Rectal smooth muscle tissue (tissue), 1 donor: ENCODE measurements around the gene KIAA0930.
A peak's percentile ranks its signal among the peaks of the same experiment; 100 is the strongest.
"Not testable (repeated sequence)": the region's sequence is repeated elsewhere in the genome, so short reads cannot be mapped to it uniquely, and the experiment has no call there.

Experiments used
- H3K27ac ChIP-seq: one replicate; pipeline ENCODE4 v1.7.0; 2013; ENCODE audit warnings: low read depth, low read length, inconsistent platforms
- H3K27me3 ChIP-seq: one replicate; pipeline ENCODE4 v1.7.0; 2013; ENCODE audit warnings: low read length; ENCODE audit not compliant: control insufficient read depth, insufficient read depth
- H3K36me3 ChIP-seq: one replicate; pipeline ENCODE4 v1.7.0; 2013; ENCODE audit warnings: low read length; ENCODE audit not compliant: control insufficient read depth, insufficient read depth
- H3K4me1 ChIP-seq: one replicate; pipeline ENCODE4 v1.7.0; 2013; ENCODE audit warnings: low read length; ENCODE audit not compliant: control insufficient read depth, insufficient read depth
- H3K4me3 ChIP-seq: one replicate; pipeline ENCODE4 v1.7.0; 2013; ENCODE audit warnings: low read length
- H3K9ac ChIP-seq: one replicate; pipeline ENCODE4 v1.7.0; 2013; ENCODE audit warnings: low read length

Gene KIAA0930

DNA sequence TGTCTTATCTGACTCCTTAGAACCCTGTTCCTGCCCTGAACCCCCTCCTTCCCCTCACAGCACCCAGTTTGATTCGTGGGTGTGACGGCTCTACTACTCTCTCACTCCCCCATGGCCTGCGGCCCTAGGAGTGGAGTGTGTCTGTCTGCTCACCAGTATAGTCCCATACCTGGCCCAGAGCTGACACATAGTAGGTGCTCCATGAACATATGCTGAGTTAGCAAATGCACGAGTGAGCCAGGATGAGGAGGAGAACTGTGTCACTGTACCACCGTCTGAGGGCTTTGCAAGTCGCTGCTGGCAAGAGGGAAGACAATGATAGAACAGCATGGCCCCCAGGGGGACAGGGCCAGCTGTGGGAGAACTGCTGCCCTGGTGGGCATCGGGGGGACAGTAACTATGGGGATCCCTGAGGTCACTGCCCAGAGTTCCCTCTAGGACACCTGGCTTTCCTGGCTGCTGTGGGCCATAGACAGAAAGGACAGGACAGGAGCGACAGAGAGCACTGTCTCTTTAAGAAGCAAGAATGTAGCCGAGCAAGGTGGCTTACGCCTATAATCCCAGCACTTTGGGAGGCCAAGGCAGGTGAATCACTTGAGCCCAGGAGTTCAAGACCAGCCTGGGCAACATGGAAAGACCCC is 19.2 kb upstream of the KIAA0930 start:
- Histone ChIP-seq H3K9ac (no peak overlapping the region), H3K4me1 (peaks cover 2% of the 10 kb centered on the region), H3K36me3 (no peaks in the 10 kb centered on the region), H3K4me3 (no peak overlapping the region), H3K27me3 (no peaks in the 10 kb centered on the region), H3K27ac (no peak overlapping the region)

DNA sequence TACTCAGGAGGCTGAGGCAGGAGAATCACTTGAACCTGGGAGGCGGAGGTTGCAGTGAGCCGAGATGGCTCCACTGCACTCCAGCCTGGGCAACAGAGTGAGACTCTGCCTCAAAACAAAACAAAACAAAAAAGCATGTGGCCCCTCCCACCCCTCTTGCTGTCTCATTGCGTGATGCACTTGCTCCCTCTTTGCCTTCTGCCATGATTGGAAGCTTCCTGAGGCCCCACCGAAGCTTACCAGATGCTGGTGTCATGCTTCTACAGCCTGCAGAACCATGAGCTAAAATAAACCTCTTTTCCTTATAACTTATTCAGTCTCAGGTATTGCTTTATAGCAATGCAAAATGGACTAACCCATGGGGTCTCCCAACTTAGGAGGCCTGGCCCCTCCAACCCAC is 17.2 kb upstream of the KIAA0930 start:
- H3K27me3 ChIP-seq, H3K27ac ChIP-seq, H3K9ac ChIP-seq, H3K4me1 ChIP-seq, H3K36me3 ChIP-seq, H3K4me3 ChIP-seq: not testable (repeated sequence)

DNA sequence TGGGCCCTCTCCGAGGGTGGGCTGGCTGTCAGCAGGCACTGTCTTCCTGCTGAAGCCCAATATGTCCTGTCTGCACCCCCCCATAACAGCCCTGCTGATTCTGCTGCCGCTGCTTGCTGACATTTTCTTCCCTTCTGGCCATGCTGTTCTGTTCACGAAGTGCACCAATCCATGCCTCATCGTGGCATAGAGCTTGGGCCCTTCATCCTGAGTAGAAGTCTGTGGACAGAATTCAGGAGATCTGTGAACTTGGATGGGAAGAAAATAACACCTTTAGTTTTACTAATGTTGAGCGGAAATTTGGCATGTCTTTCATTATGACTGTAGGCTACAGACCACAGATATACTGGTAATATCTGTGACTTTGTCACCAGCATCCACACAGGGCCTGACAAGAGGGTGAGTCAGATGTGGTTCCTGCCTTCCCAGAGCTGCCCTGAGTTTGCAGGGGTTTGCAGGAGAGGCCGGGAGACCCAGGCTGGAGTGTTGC is 14.1 kb upstream of the KIAA0930 start:
- H3K36me3 ChIP-seq = no peaks in the 10 kb centered on the region
- no peak overlapping the region for H3K9ac ChIP-seq
- H3K4me1 ChIP-seq = no peaks in the 10 kb centered on the region
- no peak overlapping the region for H3K27ac ChIP-seq
- H3K4me3 ChIP-seq = no peak overlapping the region
- H3K27me3 ChIP-seq = no peaks in the 10 kb centered on the region

DNA sequence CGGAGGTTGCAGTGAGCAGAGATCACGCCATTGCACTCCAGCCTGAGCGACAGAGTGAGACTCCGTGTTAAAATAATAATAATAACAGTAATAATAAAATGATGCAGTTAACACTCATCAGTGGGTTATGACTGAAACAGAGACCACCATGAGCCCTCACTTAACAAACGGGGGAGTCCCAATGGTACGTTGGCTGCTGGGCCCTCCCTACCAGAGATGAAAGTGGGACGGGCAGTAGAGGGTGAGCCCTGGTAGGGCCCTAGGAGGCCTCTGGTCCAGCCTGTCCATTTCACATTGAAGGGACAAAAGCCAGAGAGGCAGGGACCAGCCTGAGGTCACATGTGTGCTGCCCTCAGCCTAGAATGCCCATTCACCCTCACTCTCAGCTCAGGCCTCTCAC is 13.7 kb upstream of the KIAA0930 start:
- H3K27me3 ChIP-seq = no peaks in the 10 kb centered on the region
- no peak overlapping the region for H3K4me3 ChIP-seq
- H3K27ac ChIP-seq = no peak overlapping the region

DNA sequence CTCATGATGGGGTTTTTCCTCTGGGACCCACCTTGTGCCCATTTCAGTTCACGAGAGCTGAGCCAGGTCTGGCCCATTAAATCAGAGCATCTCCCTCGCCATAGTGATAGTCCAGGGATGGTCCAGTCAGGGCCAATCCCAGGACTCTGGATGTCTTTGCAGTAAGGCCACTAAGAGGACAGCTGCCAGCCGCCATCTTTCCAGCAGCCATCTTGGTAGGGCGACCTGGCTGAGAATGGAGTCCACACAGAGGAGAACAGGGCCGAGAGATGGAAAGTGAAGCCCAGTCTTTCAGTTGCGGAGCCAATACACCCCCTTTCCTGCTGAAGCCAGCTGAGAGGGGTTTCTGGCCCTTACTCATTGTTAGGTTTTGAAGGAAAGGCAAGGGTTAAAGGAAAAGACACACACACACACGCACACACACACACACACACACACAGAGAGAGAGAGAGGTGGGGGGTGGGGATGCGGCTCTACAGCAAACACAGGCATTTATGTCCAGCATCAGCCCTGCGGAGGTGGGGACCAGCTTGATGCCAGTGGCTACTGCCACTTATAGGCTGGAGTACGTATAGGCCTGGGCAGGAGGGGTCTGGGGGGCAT is 12.4 kb upstream of the KIAA0930 start:
- H3K36me3 ChIP-seq = no peaks in the 10 kb centered on the region
- H3K27ac ChIP-seq = no peak overlapping the region
- H3K4me3 ChIP-seq = no peak overlapping the region
- H3K4me1 ChIP-seq = no peaks in the 10 kb centered on the region
- no peak overlapping the region for H3K9ac ChIP-seq
- H3K27me3 ChIP-seq = no peaks in the 10 kb centered on the region

More for the DNA sequence above, 13.7 kb upstream of the KIAA0930 start:
- Histone ChIP-seq H3K4me1 (no peaks in the 10 kb centered on the region), H3K9ac (no peak overlapping the region), H3K36me3 (no peaks in the 10 kb centered on the region)

DNA sequence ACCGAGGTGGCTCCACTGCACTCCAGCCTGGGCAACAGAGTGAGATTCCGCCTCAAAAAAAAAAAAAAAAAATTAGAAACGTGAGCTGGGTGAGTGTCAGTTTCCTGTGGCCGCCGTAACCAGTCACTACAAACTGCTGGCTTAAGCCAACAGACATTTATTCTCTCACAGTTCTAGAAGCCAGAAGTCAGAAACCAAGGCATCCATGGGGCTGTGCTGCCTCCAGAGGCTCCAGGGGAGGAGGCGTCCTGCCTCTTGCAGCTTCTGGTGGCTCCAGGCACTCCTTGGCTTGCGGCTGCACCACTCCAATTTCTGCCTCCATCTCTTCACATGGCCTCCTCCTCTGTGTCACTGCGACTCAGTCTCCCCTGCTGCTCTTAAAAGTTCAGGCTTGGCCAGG is 11.1 kb upstream of the KIAA0930 start:
- Histone ChIP-seq H3K9ac (no peak overlapping the region), H3K27ac (no peak overlapping the region), H3K4me3 (no peak overlapping the region), H3K4me1 (no peaks in the 10 kb centered on the region), H3K36me3 (no peaks in the 10 kb centered on the region), H3K27me3 (no peaks in the 10 kb centered on the region)

DNA sequence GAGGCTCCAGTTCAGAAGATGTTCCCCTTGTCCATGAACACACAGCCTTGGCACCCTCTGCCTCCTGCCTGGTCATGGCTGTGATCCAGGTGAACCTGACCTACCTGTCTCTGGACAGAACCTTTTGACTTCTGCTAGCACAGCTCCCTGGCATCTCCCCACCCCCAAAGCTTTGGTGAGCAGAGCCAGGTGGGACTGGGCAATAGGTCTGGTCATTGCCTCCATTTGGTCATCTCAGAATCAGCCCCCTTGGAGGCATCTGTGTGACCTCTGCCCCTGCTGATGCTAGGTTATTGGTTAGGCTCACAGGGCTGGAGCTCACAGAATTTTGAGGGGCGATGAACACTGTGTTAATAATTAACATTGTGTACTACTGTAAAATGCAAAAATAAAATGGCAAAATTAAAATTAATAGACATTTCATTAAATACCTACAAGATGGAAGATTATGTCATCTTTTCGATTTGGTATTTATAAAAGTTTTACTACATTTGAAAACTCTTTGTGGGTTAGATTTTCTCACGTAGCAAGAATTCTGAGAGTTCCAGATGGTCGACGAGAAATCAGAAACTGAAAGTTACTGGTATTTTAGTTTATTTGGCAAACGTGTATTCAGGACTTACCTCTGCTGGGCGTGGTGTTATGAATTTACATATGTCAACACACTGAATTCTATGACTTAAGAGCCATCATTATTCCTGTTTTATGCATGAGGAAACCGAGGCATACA is 8.3 kb upstream of the KIAA0930 start:
- Histone ChIP-seq H3K36me3 (no peaks in the 10 kb centered on the region), H3K27me3 (no peaks in the 10 kb centered on the region), H3K4me3 (no peak overlapping the region), H3K27ac (no peak overlapping the region), H3K9ac (no peak overlapping the region), H3K4me1 (peaks cover 6% of the 10 kb centered on the region)

DNA sequence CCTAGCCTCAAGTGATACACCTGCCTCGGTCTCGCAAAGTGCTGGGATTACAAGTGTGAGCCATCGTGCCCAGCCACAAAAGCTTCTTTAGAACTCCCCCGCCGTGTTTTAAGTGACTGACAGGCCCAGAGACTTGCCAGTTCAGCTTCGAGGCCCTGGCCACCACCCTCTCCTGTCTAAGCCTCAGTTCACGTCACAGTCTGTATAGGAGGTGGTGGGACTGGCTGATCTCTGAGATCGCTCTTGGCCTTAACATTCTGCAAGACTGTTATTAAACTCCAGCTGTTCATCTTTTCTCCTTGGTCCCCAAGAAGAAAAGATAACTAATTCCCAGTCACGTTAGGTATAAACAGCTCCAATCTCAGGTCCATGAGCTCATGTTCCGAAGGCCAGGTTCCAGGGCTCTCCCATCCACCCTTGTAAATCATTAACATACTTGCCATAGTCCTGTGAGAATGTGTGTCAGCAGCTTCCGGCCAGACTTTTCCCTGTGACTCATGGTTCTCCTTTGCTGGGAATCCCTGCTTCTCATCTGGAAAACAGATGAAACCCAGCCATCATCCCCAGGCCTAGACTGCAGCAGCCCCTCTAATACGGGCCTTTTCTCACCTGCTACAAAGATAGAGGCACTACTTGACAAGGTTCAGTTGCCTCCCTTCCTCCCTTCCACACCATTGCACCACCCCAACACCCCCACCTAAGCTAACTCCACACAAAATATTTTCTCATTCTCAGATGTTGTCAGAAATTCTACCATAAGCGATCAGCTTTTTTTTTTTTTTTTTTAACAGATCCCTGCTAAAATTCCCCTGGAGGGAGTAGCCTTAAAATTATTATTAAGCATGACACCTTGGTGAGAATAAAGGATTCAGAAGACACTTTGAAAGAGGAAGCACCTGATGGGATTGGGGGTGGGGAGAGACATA is 5.6 kb upstream of the KIAA0930 start:
- H3K27ac ChIP-seq = peak overlapping the region; percentile 75
- no peak overlapping the region for H3K9ac ChIP-seq
- peaks cover 6% of the 10 kb centered on the region for H3K4me1 ChIP-seq

DNA sequence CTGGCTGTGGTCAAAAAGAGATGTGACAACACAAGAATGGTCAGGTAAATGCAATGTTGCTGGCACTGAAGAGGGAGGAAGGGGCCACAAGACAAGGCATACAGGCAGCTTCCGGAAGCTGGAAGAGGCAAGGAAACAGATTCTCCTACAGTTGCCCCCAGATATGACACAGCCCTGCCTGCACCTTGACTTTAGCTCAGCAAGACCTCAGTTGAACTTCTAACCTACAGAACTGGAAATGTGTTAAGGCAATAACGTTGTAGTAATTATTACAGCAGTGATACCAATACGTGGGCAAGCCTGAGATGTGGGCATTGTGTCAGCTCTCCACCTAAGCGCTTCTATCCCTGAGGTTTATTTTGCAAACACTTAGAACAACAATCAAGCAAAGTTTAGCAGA is 4.2 kb upstream of the KIAA0930 start:
- H3K36me3 ChIP-seq = no peaks in the 10 kb centered on the region
- H3K27ac ChIP-seq = no peak overlapping the region
- no peak overlapping the region for H3K9ac ChIP-seq
- peaks cover 10% of the 10 kb centered on the region for H3K4me1 ChIP-seq
- H3K4me3 ChIP-seq = no peak overlapping the region
- no peaks in the 10 kb centered on the region for H3K27me3 ChIP-seq

More for the DNA sequence above, 5.6 kb upstream of the KIAA0930 start:
- Histone ChIP-seq H3K4me3 (no peak overlapping the region), H3K27me3 (no peaks in the 10 kb centered on the region), H3K36me3 (no peaks in the 10 kb centered on the region)

DNA sequence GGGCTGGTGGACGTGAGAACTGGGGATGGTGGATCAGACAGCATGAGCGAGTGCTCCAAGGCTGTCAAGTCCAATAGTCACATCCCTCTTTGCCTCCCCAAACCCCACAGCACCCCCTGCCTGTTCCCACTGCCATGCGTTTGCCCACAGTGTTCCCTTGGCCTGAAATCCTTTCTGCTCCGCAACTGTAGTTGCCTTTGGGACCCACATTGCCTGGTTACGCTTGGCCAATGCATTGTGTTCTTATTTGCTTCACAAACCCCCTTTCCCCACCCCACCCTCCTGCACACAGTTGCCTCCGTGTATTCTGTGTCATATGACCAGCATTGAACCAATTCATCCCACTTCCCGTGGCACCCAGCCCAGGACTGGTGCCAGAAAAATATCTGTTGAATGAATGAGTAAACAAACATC is 2.1 kb upstream of the KIAA0930 start:
- H3K4me3 ChIP-seq = no peak overlapping the region
- H3K36me3 ChIP-seq = no peaks in the 10 kb centered on the region
- H3K27me3 ChIP-seq = no peaks in the 10 kb centered on the region
- H3K4me1 ChIP-seq = peaks cover 13% of the 10 kb centered on the region
- H3K9ac ChIP-seq = no peak overlapping the region
- H3K27ac ChIP-seq = no peak overlapping the region

DNA sequence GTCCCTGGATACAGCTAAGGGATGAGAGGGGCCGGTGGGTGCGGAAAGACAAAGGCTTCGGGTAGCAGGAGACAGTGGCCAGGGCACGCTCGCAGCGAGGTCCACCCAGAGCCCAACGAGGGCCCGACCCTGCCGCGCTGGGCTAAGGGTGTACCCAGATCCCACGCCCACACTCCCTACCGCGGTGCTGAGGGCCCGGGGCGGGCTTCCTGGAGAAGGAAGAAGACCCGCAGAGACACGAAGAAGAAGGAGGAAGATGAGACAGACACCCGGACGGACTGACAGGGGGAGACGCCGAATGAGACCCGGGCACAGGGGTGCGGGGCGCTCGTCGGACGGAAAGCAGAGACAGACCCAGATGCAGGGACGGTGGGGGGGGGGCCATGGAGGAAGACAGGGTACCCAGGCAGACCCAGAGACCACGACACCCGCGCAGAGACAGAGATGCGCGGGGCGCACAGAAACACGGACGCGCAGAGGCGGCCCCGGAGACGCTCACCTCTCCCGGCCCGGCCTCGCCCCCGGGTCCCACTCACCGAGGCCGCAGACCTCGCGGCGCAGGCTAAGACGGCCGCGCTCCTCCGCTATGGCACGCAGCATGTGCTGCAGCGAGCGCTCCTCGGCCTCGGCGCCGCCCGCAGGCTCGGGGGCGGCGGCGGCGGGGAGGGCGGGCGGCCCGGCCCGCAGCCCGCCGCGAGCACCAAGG is 437 bp downstream of the KIAA0930 start:
- no peaks in the 10 kb centered on the region for H3K27me3 ChIP-seq
- H3K36me3 ChIP-seq = no peaks in the 10 kb centered on the region
- no peak overlapping the region for H3K27ac ChIP-seq
- peaks cover 7% of the 10 kb centered on the region for H3K4me1 ChIP-seq
- no peak overlapping the region for H3K9ac ChIP-seq
- peak overlapping the region; percentile 69 for H3K4me3 ChIP-seq
